Stimulated activated CD8-positive, alpha-beta memory T cell treated with anti-CD3 and anti-CD28 coated beads, Interleukin-15, amount 100 ng/mL, for 24 hours (primary cell): ENCODE results near the gene HYI.

ENCODE experiments used
- DNase-seq: peaks from one replicate; pipeline ENCODE4 v3.0.0-alpha.2; 2020; ENCODE audit warnings: low read depth

Gene HYI

DNA sequence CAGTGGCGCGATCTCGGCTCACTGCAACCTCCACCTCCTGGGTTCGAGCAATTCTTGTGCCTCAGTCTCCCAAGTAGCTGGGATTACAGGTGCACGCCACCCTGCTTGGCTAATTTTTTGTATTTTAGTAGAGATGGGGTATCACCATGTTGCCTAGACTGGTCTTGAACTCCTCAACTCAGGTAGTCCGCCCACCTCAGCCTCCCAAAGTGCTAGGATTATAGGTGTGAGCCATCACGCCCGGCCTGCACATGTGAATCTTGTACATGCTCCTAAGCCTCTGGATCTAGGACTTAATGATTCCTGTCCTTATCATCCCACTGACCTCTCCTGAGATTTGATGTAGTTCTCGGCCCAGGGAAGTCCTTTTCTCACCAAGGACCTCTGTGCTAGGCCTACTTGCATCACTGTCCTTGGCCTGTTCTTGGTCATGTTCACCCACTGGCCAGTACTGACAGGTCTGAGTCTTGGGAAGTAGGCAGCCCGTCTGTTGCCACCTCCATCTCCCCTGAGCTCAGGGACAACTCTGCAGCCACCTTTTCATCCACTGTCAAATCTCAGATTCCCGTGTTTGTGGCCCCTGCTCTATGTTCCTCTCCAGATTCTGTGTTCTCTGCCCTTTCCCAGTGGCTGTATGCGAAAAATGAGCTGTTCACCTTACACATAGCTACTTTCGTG lies 9.4 kb downstream of the HYI start:
- DNase-seq = no peak

DNA sequence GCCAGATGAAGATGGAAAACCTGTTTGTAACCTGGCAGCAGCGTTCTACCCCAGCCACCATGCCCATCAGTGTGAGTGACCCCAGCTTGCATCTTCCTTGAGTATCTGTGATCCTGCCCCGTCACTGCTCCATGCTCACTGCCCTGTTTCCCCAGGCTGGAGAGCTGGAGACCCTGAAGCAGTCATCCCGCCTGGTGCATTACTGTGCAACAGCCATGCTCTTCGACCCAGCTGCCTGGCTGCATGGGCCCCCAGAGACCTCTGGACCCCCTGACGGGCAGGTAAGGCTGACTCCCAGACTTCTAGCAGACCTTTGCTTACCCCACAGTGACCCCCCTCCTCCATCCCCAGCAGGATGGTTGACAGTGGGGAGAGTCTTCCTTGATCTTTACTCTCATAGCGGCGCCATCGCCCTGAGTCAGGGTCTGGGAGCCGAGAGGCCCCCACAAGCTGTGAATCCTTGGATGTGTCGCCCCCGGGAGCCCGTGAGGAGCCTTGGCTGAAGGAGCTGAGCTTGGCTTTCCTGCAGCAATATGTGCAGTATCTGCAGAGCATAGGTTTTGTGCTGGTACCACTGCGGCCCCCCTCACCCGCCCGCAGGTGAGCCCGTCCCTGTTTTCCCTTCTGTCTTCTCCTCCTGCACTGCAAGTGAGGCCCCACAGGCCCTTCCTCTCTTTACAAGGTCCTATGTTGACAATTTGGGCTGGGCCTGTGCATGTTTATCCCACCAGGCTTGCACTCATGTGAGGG lies 10.4 kb downstream of the HYI start:
- no peak for DNase-seq

DNA sequence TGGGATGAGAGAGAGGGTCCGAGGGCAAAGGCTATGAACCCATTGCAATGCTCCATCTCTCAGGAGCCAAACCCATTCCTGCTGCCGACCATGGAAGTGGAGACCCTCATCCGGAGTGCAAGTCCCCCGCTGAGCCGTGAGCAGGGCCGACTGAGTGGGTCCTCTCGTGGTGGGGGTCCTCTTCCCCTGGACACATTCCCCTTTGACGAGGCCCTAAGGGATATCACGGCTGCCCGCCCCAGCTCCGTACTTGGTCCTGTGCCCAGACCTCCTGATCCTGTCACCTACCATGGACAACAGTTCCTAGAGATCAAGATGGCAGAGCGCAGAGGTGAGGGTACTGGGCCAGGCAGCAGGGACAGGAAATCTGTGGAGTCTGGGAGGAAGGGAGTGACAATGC lies 11.0 kb downstream of the HYI start:
- DNase-seq = no peak

DNA sequence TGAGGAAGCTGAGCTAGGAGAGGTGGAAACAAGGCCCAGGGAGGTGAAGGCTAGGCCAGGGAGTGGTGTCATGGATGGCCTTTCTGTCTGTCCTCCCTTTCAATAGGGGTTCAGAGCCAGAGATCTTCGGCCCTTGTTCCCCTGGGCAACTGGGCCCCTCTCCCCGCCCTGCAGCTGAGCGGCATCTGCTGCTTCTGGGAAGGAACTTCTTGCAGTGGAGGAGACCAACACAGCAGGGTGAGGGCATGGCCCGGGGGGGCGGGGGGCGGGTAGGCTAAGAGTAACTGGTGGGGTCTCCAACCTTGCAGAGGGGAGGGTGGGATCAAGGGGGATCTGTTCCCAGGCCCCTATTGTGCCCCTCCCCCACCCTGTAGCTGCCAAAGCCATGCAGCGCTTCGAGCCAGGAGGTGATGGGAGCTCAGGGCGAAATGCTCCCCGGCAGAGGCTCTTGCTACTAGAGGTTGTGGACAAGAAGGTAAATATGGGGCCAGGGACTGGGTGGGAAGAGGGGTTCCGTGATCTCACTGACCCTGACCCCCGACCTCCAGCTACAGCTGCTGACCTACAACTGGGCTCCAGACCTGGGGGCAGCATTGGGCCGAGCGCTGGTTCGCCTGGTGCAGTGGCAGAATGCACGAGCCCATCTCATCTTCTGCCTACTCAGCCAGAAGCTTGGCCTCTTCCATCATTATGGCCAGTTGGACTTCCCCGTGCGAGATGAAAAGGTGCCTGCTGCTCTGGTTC lies 11.7 kb downstream of the HYI start:
- DNase-seq = no peak

DNA sequence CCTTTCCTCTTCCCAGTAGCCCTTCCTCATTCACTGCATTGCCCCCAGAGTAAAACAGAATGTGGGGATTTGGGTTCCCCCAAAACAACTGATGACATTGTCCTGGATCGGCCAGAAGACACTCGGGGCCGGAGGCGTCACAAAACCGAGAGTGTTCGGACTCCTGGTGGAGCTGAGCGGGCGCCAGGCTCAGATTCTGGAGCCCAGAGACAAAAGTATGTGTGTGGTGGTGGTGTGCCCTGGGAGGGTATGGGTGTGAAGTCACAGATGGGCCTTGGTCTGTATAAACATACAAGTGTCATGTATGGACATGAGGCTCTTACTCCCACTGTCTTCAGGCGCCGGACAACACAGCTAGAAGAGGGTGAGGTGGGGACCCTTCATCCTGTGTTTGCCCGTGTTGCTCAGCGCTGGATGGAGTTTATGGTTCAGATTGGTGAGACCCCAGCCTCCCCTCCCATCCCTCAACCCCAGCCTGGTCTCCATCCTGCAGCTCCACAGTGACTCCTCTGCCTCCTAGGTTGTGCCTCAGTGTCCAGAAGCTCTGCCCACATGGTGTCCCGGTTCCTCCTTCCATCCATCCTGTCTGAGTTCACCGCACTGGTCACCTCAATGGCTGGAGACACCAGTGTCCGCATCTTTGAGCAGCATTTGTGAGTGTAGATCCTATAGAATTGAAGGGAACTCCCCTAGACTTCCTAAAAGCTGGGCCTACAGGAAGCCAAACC lies 12.4 kb downstream of the HYI start:
- DNase-seq = no peak

DNA sequence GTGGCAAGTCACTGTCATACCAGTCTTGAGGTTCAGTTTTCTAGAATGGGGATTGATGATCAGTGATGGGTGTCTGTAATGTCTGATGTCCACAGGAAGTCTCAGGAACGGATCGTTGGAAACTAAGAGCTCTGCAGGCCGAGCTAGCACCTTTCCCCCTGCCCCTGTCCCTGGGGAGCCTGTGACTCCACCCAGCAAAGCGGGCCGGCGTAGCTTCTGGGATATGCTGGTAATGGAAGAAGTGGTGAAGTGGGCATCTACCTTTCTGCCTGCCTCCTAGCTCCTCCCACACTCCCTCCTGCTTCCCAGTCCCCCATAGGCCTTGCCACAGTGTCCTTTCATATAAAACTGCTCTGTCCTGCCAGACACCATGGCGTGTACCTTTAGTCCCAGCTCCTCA lies 13.4 kb downstream of the HYI start:
- DNase-seq = no peak

DNA sequence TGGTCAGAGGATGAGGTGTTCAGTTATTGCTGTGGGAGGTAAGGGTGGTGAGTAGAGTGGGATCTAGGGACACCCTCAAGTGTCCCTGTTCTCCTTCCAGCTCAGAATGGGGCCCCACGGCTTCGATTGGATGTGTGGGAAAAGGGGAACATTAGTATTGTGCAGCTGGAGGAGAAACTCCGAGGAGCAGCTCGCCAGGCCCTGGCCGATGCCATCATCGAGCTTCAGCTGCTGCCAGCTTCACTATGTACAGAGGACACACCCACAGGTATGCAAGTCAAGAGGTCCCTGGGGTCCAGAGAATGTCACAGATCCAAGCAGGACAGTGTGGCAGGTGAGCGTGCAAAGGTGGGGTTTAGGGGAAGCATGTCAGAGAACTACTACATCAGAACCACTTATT lies 13.9 kb downstream of the HYI start:
- DNase-seq = no peak

DNA sequence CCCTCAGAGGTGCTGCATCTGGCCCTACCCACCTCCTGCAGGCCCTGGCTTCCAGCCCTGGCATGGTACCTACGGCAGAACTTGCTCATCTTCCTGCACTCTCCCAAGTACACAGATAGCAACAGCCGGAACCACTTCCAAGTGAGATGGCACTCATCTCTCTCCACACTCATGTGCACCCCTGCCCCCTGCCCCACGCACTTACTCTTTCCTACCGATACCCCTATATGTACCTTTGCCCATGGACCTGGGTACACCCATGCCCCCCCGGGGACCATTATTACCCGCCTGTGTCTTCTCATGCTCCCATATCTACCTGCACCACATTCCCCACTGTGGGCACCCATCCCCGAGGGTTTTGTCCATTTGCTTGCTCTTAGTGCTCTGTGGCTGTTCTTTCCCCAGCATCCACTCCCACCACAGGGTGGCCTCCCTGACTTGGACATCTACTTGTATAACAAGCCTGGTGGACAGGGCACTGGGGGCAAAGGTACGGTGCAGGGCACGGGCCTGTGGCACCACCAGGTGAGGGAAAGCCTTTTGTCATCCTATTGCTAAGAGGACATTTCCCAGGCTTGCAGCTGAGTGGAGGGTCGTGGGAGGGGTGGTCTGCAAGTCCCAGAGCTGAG lies 14.7 kb downstream of the HYI start:
- no peak for DNase-seq

DNA sequence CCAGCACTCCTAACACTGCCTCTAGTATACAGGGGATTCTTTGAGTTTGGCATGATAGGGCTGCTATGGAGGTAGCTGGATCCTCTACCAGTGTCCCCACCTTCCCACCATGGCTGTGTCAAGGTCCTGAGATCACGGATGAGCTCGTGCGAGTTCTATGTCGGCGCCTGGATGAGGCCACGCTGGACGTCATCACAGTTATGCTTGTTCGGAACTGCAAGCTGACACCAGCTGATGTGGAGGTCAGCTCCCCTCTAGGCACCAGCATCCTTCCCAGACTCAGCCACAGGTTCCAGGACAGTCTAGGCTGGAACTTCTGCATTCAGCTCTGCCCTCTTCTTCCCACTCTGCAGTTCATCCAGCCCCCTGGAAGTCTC lies 15.2 kb downstream of the HYI start:
- no peak for DNase-seq

DNA sequence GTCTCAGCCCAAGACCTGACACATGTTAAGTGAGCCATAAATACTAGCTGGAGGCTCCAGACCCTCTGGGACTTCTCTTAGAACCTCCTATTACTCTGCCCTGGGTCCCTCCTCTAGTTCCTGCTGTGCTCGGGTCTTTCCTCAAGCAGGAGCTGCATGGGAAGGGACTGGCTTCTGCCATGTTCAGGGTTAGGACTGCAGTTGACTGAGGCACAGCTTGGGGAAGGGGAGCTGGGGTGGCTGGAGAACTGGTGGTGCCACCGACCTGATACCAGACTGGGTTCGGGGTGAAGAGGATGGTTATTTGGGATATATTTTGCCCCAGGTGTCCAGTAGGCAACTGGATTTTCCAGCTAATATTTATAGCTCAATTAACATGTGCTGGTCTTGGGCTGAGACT lies 15.7 kb downstream of the HYI start:
- no peak for DNase-seq

DNA sequence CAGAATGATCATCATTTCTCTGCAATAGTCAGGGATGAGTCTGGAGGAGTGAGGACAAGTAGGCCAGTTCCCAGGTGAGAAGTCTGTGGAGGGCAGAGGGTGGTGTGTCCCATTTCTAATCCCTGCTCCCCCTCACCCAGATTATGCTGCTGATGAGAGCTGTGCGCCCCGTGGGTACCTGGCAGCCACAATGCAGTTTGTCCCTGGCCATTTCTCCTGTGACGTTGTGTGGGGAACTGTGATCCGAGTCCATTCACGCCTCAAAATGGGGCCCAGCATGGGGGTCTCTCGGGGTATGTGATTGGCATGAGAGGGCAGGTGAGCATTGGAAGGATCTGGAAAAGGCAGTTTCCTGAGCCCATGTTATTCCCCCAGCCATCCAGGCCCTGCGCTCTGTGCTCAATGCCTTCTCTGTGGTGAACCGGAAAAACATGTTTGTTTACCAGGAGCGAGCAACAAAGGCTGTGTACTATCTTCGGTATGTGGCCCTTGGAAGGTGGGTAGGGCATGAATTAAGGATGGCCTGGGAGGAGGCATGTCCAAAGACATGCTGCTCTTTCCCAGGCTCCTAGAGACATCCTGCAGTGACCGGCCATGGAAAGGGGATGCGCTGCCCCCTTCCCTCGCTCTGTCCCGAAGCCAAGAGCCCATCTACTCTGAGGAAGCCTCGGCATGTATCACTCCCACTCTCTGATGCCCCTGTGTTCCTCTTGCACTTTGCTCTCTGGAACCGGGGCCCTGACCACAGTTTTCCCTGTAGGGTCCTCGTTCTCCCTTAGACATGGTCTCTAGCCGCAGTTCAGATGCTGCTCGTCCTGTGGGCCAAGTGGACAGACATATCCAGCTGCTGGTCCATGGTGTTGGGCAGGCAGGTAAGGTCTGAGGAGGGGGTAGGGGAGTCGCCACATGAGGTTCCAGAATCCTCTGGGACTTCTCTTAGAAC lies 16.4 kb downstream of the HYI start:
- no peak for DNase-seq

DNA sequence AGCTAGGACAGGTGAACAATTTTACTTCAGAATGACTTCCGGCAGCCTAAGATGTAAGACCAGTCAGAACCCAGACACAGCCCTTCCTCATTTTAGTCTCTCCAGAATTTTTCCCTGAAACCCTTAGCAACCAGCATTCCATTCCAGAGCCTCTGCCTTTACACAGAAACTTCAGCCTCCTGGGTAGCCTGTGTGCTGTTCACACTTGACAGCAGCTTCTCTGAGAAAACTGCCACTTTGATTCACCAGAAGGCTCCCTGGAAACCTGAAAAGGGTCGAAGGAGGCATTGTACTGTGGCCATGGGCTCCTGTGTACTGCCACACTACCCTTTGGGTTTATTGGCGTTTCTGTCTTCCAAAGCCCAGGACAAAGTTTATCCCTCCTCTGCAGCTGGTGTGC lies 17.4 kb downstream of the HYI start:
- DNase-seq = no peak

DNA sequence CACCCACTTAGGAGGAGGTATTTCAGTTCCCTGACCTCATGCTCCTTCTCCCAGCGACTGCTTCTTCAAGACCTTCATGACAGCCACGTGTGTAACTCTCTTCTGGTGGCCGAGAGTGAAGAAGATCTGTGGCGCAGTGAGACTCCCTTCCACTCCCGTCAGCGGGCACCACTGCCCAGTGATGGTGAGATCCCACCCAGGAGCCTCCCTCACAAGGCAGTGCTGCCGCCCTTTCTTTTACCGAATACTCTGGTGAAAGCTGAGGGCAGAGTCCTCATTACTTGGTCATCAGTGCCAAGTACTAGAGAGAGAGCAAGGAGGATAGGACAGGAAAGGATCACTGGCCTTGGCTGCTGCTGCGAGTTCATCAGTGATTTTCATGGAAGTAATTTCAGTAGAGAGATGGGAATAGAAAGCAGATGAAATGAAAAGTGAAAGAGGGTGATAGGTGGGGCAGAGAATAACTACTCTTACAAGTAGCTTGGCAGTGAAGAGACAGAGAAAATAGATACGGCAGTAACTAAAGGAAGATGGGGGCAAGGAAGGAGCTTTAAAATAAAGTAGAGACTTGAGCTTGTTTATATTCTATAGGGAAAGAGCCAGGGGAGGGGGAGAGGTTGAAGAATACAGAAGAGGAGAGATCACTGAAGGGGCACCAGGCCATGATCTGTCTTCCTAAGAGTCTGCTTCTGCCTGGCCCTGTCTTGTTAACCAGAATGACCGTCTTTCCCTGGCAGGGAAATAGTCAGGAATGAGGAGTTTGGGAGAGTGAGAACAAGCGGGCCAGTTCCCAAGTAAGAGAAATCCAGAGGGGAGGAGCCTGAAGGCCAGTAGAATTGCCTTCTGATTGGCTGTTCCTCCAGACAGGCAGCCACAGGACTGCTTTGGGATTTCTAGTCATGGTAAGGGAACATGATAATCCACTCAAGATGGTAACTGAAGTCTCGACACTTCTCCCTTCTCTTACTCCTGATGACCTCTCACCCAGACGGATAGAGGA lies 18.3 kb downstream of the HYI start:
- DNase-seq = no peak

DNA sequence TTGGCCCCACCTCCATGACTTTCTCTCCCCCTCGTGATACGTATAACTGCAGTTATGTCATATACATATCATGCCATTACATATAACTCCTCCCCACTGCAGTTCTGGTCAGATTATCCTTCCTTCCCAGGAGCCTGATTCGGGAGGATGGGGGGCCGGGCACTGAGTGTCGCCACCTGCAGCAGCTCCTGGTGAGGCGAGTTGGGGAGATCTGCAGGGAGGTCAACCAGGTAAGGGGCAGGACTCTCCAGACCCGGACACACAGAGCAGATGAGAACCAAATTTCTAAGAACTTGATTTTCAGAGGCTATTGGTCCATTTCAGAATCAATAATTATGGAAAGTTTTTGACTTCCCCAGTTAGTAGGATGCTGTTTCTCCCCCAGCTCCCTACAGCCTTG lies 19.5 kb downstream of the HYI start:
- no peak for DNase-seq

DNA sequence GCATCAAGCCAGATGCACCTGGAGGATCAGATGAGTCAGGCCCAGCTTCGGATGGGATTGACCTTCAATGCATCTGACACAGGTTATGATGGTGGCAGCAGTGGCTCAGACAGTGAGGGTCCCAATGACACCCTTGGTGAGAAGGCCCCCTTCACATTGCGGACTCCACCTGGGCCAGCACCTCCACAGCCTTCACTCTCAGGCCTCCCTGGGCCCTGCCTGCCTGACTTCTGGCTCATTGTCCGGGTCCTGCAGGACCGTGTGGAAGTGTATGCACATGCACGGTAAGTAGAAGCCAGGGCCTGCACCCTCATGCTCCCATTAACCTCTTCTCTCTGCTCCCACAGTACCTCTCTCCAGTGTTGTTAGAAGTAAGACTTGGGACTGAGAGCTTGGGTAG lies 20.8 kb downstream of the HYI start:
- DNase-seq = no peak

DNA sequence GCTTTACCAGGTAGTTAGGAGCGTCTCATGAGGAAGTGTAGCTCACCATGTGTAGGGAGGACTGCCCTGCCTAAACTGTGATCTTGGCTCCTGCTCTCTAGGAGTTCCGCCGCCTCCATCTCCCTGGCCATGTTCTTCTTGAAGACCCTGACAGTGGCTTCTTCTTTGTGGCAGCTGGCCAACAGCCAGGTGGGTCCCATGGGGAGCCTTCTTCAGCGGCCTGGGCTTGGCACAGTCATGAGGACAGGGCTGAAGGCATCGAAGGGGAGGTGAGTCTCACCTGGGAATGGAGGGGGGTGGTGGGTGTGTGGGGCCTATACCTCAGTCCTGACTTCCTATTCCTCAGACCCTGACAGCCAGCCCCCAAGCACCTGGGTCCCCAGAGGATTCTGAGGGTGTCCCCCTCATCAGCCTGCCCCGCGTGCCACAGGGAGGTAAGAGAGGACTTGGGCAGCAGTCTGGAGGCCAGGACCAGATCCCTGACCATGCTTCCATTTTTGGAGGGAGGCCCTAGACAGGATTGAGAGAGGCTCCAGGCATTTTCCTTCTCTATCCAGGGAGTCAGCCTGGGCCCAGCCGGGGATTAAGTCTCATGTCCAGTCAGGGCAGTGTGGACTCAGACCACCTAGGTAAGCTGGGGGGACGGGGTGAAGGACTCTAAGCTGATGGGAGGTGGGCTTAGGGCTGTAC lies 21.4 kb downstream of the HYI start:
- no peak for DNase-seq

DNA sequence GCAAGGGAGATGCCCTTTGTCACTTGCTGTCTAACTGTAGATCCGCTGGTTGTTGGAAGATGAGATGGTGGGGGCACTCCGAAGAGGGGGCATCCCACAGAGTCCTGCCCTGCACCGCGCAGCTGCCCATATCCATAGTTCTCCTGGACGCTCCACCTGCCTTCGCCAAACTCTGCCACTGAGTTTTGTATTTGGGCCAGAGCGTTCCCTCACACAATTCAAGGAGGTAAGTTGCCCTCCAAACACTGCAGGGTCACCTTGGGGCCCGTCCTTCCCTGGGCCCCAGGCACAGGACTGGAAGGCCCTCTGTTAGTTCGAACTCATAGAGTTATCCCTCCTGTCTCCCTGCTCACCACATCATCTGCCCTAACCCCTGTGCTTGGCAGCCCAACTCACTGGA lies 22.1 kb downstream of the HYI start:
- no peak for DNase-seq

DNA sequence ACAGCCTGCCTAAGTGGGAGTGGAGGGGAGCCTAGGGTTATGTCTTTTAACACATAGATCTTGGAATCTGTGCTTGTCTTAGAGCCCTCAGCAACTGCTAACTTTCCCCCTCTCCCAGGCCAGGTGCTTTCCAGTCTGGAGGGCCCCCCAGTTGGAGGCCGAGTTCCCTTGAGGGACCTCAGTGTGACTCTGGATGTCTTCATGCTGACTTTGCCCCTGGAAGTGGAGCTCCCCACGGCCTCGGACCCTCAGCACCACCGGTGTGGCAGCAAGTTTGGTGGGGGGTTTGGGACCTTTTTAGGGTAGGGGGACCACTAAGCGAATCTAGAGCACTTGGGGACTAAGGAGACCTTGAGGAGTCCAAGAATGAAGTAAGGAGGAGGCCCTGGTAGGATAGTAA lies 22.9 kb downstream of the HYI start:
- no peak for DNase-seq

DNA sequence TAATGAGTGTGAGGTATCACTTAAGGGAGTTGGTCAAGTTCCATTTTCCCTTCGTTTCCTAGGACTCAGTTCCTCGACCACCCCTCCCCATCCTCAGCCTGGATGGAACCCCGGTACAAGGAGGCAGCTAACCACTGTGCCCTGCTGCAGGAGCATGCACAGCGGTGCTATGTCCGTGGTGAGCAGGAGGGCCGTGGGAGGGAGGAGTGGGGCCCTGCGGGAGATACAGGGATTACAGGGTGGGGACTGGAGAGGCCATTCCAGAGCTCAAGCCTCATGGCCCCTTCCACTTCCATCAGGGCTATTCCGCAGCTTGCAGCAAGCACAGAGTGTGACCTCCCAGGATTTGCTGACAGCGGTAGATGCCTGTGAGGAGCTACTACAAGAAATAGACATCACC lies 25.8 kb downstream of the HYI start:
- DNase-seq = no peak
